Endodermal cell (in vitro differentiated cells): ENCODE measurements around the gene MPDZ. TPM values are rescaled to one million over a fixed set of nuclear protein-coding genes. Genes with fewer than 3 reads are reported as not detected.

ENCODE experiments used
- DNase-seq: peaks from one replicate; pipeline ENCODE4 v3.0.0-alpha.2; 2017
- H3K27ac ChIP-seq: 2 replicates; pipeline ENCODE4 v1.5.1; 2013; ENCODE audit warnings: mild to moderate bottlenecking, low read depth, low read length, moderate library complexity
- H3K27me3 ChIP-seq: 2 replicates; pipeline ENCODE4 v1.6.1; 2013; ENCODE audit warnings: mild to moderate bottlenecking, low read length, moderate library complexity; ENCODE audit not compliant: insufficient read depth, control insufficient read depth, poor library complexity, severe bottlenecking
- H3K36me3 ChIP-seq: 2 replicates; pipeline ENCODE4 v1.7.0; 2013; ENCODE audit warnings: mild to moderate bottlenecking, low read length, moderate library complexity; ENCODE audit not compliant: control insufficient read depth, insufficient read depth
- H3K4me1 ChIP-seq: one replicate; pipeline ENCODE4 v1.7.0; 2013; ENCODE audit warnings: low read length; ENCODE audit not compliant: control insufficient read depth, insufficient read depth
- H3K4me3 ChIP-seq: 2 replicates; pipeline ENCODE4 v1.5.1; 2013; ENCODE audit warnings: mild to moderate bottlenecking, low read length, moderate library complexity
- H3K9ac ChIP-seq: 2 replicates; pipeline ENCODE4 v1.6.1; 2013; ENCODE audit warnings: mild to moderate bottlenecking, low read length, moderate library complexity; ENCODE audit not compliant: poor library complexity, severe bottlenecking; ENCODE audit errors: extremely low read depth
- H3K9me3 ChIP-seq: 2 replicates; pipeline ENCODE4 v1.6.1; 2013; ENCODE audit warnings: mild to moderate bottlenecking, low read length, moderate library complexity; ENCODE audit not compliant: control insufficient read depth
- H3K27ac Mint-ChIP-seq: 2 replicates; pipeline ENCODE4 v1.8.0; 2020; ENCODE audit warnings: mixed read lengths
- H3K27me3 Mint-ChIP-seq: 2 replicates; pipeline ENCODE4 v1.8.0; 2021; ENCODE audit warnings: mild to moderate bottlenecking, mixed read lengths; ENCODE audit not compliant: insufficient read depth
- H3K36me3 Mint-ChIP-seq: 2 replicates; pipeline ENCODE4 v1.8.0; 2020; ENCODE audit warnings: low read depth, mixed read lengths
- H3K4me1 Mint-ChIP-seq: 2 replicates; pipeline ENCODE4 v1.8.0; 2020; ENCODE audit warnings: mixed read lengths
- H3K4me3 Mint-ChIP-seq: 2 replicates; pipeline ENCODE4 v1.8.0; 2020; ENCODE audit warnings: mild to moderate bottlenecking, moderate library complexity, mixed read lengths
- H3K9me3 Mint-ChIP-seq: 2 replicates; pipeline ENCODE4 v1.8.0; 2020; ENCODE audit warnings: mild to moderate bottlenecking, mixed read lengths
- WGBS, 2 experiments: methylation state at CpG; one replicate each; pipeline versions ENCODE4 v1.1.5 to v1.1.7; 2013; ENCODE audit warnings: missing lambda C conversion rate in 2 of 2, mixed read lengths in 1 of 2; ENCODE audit not compliant: insufficient coverage in 1 of 2, insufficient read length in 1 of 2; 5-methylcytosine and 5-hydroxymethylcytosine counted together
- total RNA-seq, 2 donors: library from RNA; stranded (reverse); fragmentation: NEBNext Ultra II Directional in 1 of 2; extraction: Animal tissue kit (Norgen Biotek cat#: 25700) in 1 of 2; gene quantifications; 2 replicates in 1 of 2; 3 replicates in 1 of 2; pipeline ENCODE4 v1.2.1, GENCODE V29; 2021
- TF ChIP-seq, protein P1 (sequence below): fragments of 200-600 bp; sonication (generic); conservative IDR thresholded peaks from 2 replicates; pipeline ENCODE4 v1.5.0; 2021; ENCODE audit warnings: antibody characterized with exemption, mild to moderate bottlenecking

Gene MPDZ
- total RNA-seq, 2 donors from 2014 or later, result 38.0 to 44.0 TPM

DNA sequence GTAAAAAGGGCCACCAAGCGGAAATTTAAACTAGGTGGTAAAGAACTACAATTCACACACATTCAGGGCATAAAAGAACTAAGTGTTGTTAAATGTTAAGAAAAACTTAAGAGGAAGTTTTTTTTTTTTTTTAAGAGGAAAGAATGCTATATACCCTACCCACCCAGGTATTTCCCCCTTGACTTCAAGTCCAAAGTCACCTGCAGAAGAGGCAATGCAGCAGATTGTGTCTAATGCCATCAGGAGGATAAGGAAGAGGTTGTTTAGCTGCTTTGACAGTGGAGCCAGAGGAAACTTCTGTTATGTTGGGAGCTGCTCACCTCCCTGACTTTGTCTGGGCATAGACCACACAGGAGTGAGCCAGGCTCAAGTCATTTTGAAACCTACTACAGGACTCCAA lies 69.2 kb downstream of the MPDZ start:
- TF ChIP-seq, protein P1, sequence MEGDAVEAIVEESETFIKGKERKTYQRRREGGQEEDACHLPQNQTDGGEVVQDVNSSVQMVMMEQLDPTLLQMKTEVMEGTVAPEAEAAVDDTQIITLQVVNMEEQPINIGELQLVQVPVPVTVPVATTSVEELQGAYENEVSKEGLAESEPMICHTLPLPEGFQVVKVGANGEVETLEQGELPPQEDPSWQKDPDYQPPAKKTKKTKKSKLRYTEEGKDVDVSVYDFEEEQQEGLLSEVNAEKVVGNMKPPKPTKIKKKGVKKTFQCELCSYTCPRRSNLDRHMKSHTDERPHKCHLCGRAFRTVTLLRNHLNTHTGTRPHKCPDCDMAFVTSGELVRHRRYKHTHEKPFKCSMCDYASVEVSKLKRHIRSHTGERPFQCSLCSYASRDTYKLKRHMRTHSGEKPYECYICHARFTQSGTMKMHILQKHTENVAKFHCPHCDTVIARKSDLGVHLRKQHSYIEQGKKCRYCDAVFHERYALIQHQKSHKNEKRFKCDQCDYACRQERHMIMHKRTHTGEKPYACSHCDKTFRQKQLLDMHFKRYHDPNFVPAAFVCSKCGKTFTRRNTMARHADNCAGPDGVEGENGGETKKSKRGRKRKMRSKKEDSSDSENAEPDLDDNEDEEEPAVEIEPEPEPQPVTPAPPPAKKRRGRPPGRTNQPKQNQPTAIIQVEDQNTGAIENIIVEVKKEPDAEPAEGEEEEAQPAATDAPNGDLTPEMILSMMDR, result no peak
- H3K4me1 Mint-ChIP-seq, result peaks cover 2% of the 10 kb centered on the region
- H3K9me3 Mint-ChIP-seq, result no peaks in the 10 kb centered on the region
- Histone ChIP-seq H3K9me3 (no peaks in the 10 kb centered on the region), H3K27me3 (no peaks in the 10 kb centered on the region), H3K36me3 (peaks cover 28% of the 10 kb centered on the region), H3K9ac (no peak overlapping the region), H3K4me3 (no peak overlapping the region), H3K27ac (no peak overlapping the region), H3K4me1 (no peaks in the 10 kb centered on the region)
- no peaks in the 10 kb centered on the region for H3K27me3 Mint-ChIP-seq
- no peak for DNase-seq
- WGBS, 2 experiments, result 100% methylated on average over 1 of the region's 1 CpG; no CpG with 5 or more reads in 1 of the 2 experiments
- H3K27ac Mint-ChIP-seq, result no peak overlapping the region
- no peak overlapping the region for H3K4me3 Mint-ChIP-seq
- H3K36me3 Mint-ChIP-seq, result peaks cover 14% of the 10 kb centered on the region

DNA sequence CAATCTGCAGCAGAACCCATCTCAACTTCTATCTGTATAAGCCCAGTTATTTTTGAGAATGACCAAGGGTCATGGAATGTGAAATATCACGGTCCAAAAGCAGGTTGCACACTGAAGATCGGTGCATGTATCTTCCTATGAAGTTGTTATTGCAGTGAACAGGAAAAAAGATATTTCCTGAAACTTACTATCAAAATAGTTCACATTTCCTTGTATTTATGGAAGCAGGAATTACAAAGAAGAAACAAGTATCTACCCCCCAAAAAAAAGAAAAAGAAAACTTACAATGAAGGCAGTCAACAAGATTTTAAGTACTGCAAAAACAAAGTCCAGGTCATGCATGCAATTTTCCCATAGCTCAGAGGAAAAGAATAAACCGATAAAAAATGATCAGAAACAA lies 70.0 kb downstream of the MPDZ start:
- Mint-ChIP-seq H3K9me3 (no peaks in the 10 kb centered on the region), H3K4me3 (no peak overlapping the region), H3K36me3 (peaks cover 11% of the 10 kb centered on the region), H3K4me1 (peaks cover 2% of the 10 kb centered on the region), H3K27me3 (no peaks in the 10 kb centered on the region), H3K27ac (peak overlapping the region; percentile 45)
- H3K27ac ChIP-seq, result no peak overlapping the region
- peaks cover 23% of the 10 kb centered on the region for H3K36me3 ChIP-seq
- H3K9ac ChIP-seq, result no peak overlapping the region
- 94% methylated on average over 3 of the region's 3 CpGs; no CpG with 5 or more reads in 1 of the 2 experiments for WGBS, 2 experiments
- H3K27me3 ChIP-seq, result no peaks in the 10 kb centered on the region
- no peaks in the 10 kb centered on the region for H3K9me3 ChIP-seq
- no peak for DNase-seq
- no peaks in the 10 kb centered on the region for H3K4me1 ChIP-seq
- no peak overlapping the region for H3K4me3 ChIP-seq
- TF ChIP-seq, protein P1, result no peak

DNA sequence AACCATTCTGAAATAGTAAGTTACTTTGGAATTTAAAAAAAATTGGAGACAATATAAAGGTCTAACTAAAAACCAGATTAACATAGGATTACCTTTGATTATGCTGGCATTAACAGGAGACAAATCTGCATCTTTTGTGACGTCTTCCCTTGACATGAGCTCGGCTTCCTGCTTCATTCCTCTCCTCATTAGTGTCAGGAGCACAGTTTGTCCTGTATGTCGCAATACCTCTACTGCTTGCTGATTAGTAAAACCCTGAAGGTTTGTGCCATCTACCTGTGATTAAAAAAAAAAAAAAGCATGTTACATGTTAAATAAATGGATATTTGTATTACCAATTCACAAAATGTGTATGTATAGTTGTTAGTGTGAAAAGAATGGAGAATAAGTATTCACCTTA lies 73.7 kb downstream of the MPDZ start:
- no peak overlapping the region for H3K27ac Mint-ChIP-seq
- H3K4me3 ChIP-seq, result no peak overlapping the region
- no peaks in the 10 kb centered on the region for H3K9me3 ChIP-seq
- DNase-seq, result no peak
- H3K27me3 Mint-ChIP-seq, result no peaks in the 10 kb centered on the region
- H3K4me3 Mint-ChIP-seq, result no peak overlapping the region
- peaks cover 34% of the 10 kb centered on the region for H3K36me3 ChIP-seq
- H3K36me3 Mint-ChIP-seq, result peaks cover 22% of the 10 kb centered on the region
- TF ChIP-seq, protein P1, result no peak
- no peak overlapping the region for H3K27ac ChIP-seq
- 88 to 92% methylated on average over 2 to 3 of the region's 3 CpGs for WGBS, 2 experiments
- H3K9me3 Mint-ChIP-seq, result no peaks in the 10 kb centered on the region
- H3K27me3 ChIP-seq, result no peaks in the 10 kb centered on the region
- no peaks in the 10 kb centered on the region for H3K4me1 ChIP-seq
- H3K4me1 Mint-ChIP-seq, result peaks cover 2% of the 10 kb centered on the region
- H3K9ac ChIP-seq, result no peak overlapping the region
